Measurements from ENCODE around the gene S100A8.

DNA sequence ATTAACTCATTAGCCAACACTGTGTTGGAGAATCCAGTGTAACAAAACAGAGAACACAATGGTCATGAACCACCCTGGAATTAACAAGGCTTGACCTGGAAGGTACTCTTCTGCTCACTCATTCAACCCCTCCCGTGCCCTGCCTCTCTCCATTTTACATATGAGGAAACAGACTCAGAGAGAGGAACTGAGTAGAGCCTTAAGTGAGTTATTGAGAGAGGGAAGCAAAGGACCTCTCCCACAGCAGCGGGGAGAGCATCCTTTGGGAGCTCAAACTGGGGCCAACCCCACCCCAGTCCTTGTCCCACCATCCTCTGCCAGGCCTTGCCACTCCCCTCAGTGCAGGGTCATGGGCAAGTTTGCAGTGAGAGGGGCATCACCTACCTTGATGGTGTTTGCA is 16.8 kb downstream of the S100A8 start:
- TF ChIP-seq, protein P1, sequence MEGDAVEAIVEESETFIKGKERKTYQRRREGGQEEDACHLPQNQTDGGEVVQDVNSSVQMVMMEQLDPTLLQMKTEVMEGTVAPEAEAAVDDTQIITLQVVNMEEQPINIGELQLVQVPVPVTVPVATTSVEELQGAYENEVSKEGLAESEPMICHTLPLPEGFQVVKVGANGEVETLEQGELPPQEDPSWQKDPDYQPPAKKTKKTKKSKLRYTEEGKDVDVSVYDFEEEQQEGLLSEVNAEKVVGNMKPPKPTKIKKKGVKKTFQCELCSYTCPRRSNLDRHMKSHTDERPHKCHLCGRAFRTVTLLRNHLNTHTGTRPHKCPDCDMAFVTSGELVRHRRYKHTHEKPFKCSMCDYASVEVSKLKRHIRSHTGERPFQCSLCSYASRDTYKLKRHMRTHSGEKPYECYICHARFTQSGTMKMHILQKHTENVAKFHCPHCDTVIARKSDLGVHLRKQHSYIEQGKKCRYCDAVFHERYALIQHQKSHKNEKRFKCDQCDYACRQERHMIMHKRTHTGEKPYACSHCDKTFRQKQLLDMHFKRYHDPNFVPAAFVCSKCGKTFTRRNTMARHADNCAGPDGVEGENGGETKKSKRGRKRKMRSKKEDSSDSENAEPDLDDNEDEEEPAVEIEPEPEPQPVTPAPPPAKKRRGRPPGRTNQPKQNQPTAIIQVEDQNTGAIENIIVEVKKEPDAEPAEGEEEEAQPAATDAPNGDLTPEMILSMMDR (IDR thresholded peaks at IDR 0.05), result no peak
- no peak for TF ChIP-seq ZFX (IDR thresholded peaks at IDR 0.05; ENCODE audit: borderline replicate concordance)

All from 22Rv1 (cell line).